GM12878 (cell line): ENCODE measurements around the gene TBPL2. TPM values are rescaled to one million over a fixed set of nuclear protein-coding genes. Genes with fewer than 3 reads are reported as not detected.

Source experiments
- ATAC-seq: fragments of 200-7000 bp; cut with Tn5 transposase; 3 replicates; pipeline ENCODE4 v1.9.1; 2020; ENCODE audit warnings: mild to moderate bottlenecking, moderate library complexity
- BruUV-seq: library from RNA; stranded (reverse); fragments of 400-500 nt; replicated peaks from 2 replicates; lab custom pipeline; 2021; lab: Mats Ljungman, UMichigan
- CTCF ChIA-PET: fragments of 300-600 bp; sonication (Branson Sonifier 250); formaldehyde crosslinking; extraction: SDS; loops from one replicate; lab custom pipeline; 2021; ENCODE audit warnings: inconsistent platforms; lab: Yijun Ruan, JAX
- POLR2A ChIA-PET: fragments of 350-600 bp; formaldehyde crosslinking; extraction: SDS; loops from one replicate; lab custom pipeline; 2021; ENCODE audit warnings: inconsistent platforms; lab: Charles Lee
- RAD21 ChIA-PET: fragments of 300-600 bp; sonication (Branson Sonifier 250); formaldehyde crosslinking; loops from one replicate; lab custom pipeline; 2023; ENCODE audit warnings: antibody characterized with exemption; ENCODE audit not compliant: unreplicated experiment; lab: Charles Lee
- SMC1A ChIA-PET: fragments of 300-600 bp; sonication (Branson Sonifier 250); formaldehyde crosslinking; loops from one replicate; lab custom pipeline; 2023; ENCODE audit not compliant: unreplicated experiment, uncharacterized antibody; lab: Charles Lee
- DNase-seq: peaks from one replicate; pipeline ENCODE4 v3.0.0-alpha.2; 2011; ENCODE audit warnings: low read depth, low spot score
- FAIRE-seq: peaks from 3 replicates; lab custom pipeline; 2011; peaks lifted over from hg19 to GRCh38; lab: Jason Lieb, UNC
- H2AFZ ChIP-seq: 2 replicates; pipeline ENCODE4 v1.6.0; 2011; ENCODE audit warnings: low read depth, low read length, control low read depth; ENCODE audit not compliant: control insufficient read depth
- H3K27ac ChIP-seq: 2 replicates; pipeline ENCODE4 v1.5.1; 2011; ENCODE audit warnings: control low read depth; ENCODE audit not compliant: control insufficient read depth, insufficient read depth
- H3K27me3 ChIP-seq, 2 experiments: replicated peaks in 1 of 2; 2 replicates each; pipeline versions ENCODE4 v1.6.0 to v1.6.1; 2011; ENCODE audit warnings: low read length in 1 of 2; ENCODE audit not compliant: control insufficient read depth in 2 of 2, insufficient read depth in 2 of 2
- H3K36me3 ChIP-seq, 2 experiments: 2 replicates each; pipeline ENCODE4 v1.5.1; 2011; ENCODE audit warnings: low read length in 1 of 2; ENCODE audit not compliant: control insufficient read depth in 2 of 2, insufficient read depth in 2 of 2
- H3K4me1 ChIP-seq: 2 replicates; pipeline ENCODE4 v1.6.1; 2011; ENCODE audit warnings: mild to moderate bottlenecking, low read length, moderate library complexity, mixed read lengths; ENCODE audit not compliant: control insufficient read depth, insufficient read depth
- H3K4me2 ChIP-seq: 2 replicates; pipeline ENCODE4 v1.6.0; 2011; ENCODE audit warnings: control low read depth; ENCODE audit not compliant: control insufficient read depth, insufficient read depth
- H3K4me3 ChIP-seq: fragments of 200-600 bp; sonication (generic); 2 replicates; pipeline ENCODE4 v1.5.1; 2016
- H3K79me2 ChIP-seq: 2 replicates; pipeline ENCODE4 v1.6.0; 2011; ENCODE audit warnings: low read length; ENCODE audit not compliant: control insufficient read depth, insufficient read depth
- H3K9ac ChIP-seq: 2 replicates; pipeline ENCODE4 v1.8.0; 2011; ENCODE audit warnings: low read length, control low read depth, mixed read lengths; ENCODE audit not compliant: control insufficient read depth, insufficient read depth
- H3K9me3 ChIP-seq: replicated peaks from 3 replicates; pipeline ENCODE4 v1.5.1; 2011; ENCODE audit warnings: mild to moderate bottlenecking, low read length; ENCODE audit not compliant: control insufficient read depth, insufficient read depth
- H4K20me1 ChIP-seq: 2 replicates; pipeline ENCODE4 v1.6.0; 2011; ENCODE audit not compliant: control insufficient read depth, insufficient read depth
- EGR1 ChIP-seq, 2 experiments: IDR thresholded peaks; 1 replicate in 1 of 2; 2 replicates in 1 of 2; pipeline ENCODE4 v1.6.1; 2011 to 2012; ENCODE audit warnings: low read depth in 2 of 2, low read length in 2 of 2, borderline replicate concordance in 1 of 2, mild to moderate bottlenecking in 1 of 2, moderate library complexity in 1 of 2
- EP300 ChIP-seq, 2 experiments: fragments of 150-350 bp in 1 of 2; IDR thresholded peaks; 2 replicates each; pipeline ENCODE4 v1.6.1; 2011 to 2012; ENCODE audit warnings: low read depth in 2 of 2, low read length in 2 of 2, borderline replicate concordance in 1 of 2, improper control_type of control experiment in 1 of 2, inconsistent platforms in 1 of 2; ENCODE audit not compliant: control insufficient read depth in 1 of 2
- IRF5 ChIP-seq: fragments of 450-650 bp; IDR thresholded peaks from 2 replicates; pipeline ENCODE4 v1.6.1; 2017; ENCODE audit warnings: borderline replicate concordance
- KAT2A ChIP-seq: conservative IDR thresholded peaks from 2 replicates; pipeline ENCODE4 v1.6.1; 2011; ENCODE audit warnings: low read depth, low read length; ENCODE audit not compliant: control insufficient read depth
- MYC ChIP-seq: IDR thresholded peaks from 2 replicates; pipeline ENCODE4 v1.6.1; 2011; ENCODE audit warnings: mild to moderate bottlenecking, low read length, moderate library complexity, inconsistent platforms; ENCODE audit not compliant: insufficient read depth, insufficient replicate concordance, insufficient read length, severe bottlenecking
- NFIC ChIP-seq: IDR thresholded peaks from 2 replicates; pipeline ENCODE4 v1.6.1; 2012; ENCODE audit warnings: low read depth, mild to moderate bottlenecking, inconsistent platforms, low read length, moderate library complexity
- NR2C2 ChIP-seq: IDR thresholded peaks from 2 replicates; pipeline ENCODE4 v1.6.1; 2011; ENCODE audit warnings: borderline replicate concordance, low read depth; ENCODE audit not compliant: control insufficient read depth, insufficient read length
- NR2F1 ChIP-seq: fragments of 450-650 bp; conservative IDR thresholded peaks from 2 replicates; pipeline ENCODE4 v1.6.1; 2017; ENCODE audit warnings: mild to moderate bottlenecking
- POLR2A ChIP-seq: IDR thresholded peaks from 2 replicates; pipeline ENCODE4 v1.6.1; 2011; ENCODE audit warnings: low read depth, mild to moderate bottlenecking, low read length
- POLR2AphosphoS2 ChIP-seq: IDR thresholded peaks from 2 replicates; pipeline ENCODE4 v1.6.1; 2011; ENCODE audit warnings: low read depth, mild to moderate bottlenecking, low read length, improper control_type of control experiment, moderate library complexity
- RAD21 ChIP-seq: IDR thresholded peaks from 2 replicates; pipeline ENCODE4 v1.6.1; 2011; ENCODE audit warnings: mild to moderate bottlenecking, low read depth, low read length, moderate library complexity; ENCODE audit not compliant: insufficient read depth
- RCOR1 ChIP-seq: conservative IDR thresholded peaks from 2 replicates; pipeline ENCODE4 v1.6.1; 2012; ENCODE audit warnings: low read depth, low read length, improper control_type of control experiment
- REST ChIP-seq: IDR thresholded peaks from 2 replicates; pipeline ENCODE4 v1.6.1; 2012; ENCODE audit warnings: mild to moderate bottlenecking, low read depth, low read length
- SMAD1 ChIP-seq: fragments of 450-650 bp; IDR thresholded peaks from 2 replicates; pipeline ENCODE4 v1.6.1; 2018; ENCODE audit warnings: mild to moderate bottlenecking, low read depth; ENCODE audit not compliant: partially characterized antibody
- SMC3 ChIP-seq: IDR thresholded peaks from 2 replicates; pipeline ENCODE4 v1.6.1; 2011; ENCODE audit warnings: low read length, improper control_type of control experiment, borderline replicate concordance
- STAT1 ChIP-seq: fragments of 450-650 bp; conservative IDR thresholded peaks from 2 replicates; pipeline ENCODE4 v1.6.1; 2014; ENCODE audit warnings: antibody characterized with exemption, mild to moderate bottlenecking
- USF1 ChIP-seq: IDR thresholded peaks from 2 replicates; pipeline ENCODE4 v1.6.1; 2011; ENCODE audit warnings: borderline replicate concordance, low read depth, mild to moderate bottlenecking, moderate library complexity, mixed read lengths, low read length; ENCODE audit not compliant: insufficient read depth; ENCODE audit errors: extremely low read length
- ZNF622 ChIP-seq: fragments of 450-650 bp; IDR thresholded peaks from 2 replicates; pipeline ENCODE4 v1.6.1; 2017; ENCODE audit warnings: mild to moderate bottlenecking, inconsistent platforms
- in situ Hi-C: fragments of 300-500 bp; cut with MboI; formaldehyde crosslinking; loops from 9 replicates; pipeline ENCODE4 v1.14.3; 2018; ENCODE audit warnings: mixed read lengths
- intact Hi-C: fragments of 100-400 bp; cut with micrococcal nuclease; formaldehyde crosslinking; loops from one replicate; pipeline ENCODE4 v1.14.2; 2022; ENCODE audit not compliant: unreplicated experiment
- polyA plus RNA-seq, 11 experiments: library from polyadenylated mRNA; depleted of rRNA in 4 of 11; unstranded in 6 of 11; stranded (reverse) in 5 of 11; fragments of >200 nt; fragmentation: Nextera tagmentation in 4 of 11; fragmentation: Illumina TruSeq in 1 of 11; extraction: Ambion mirVana in 4 of 11; extraction: Trizol in 1 of 11; gene quantifications; 1 replicate in 1 of 11; 2 replicates in 10 of 11; pipeline versions ENCODE4 v1.2.1 to v1.2.3, GENCODE V29; 2011 to 2016; ENCODE audit warnings: inconsistent platforms in 2 of 11, missing spikeins in 2 of 11, low read depth in 1 of 11
- total RNA-seq, 4 experiments: library from RNA; depleted of rRNA in 3 of 4; stranded (reverse); fragments of >200 nt in 3 of 4; fragmentation: Illumina TruSeq in 1 of 4; extraction: Trizol in 1 of 4; gene quantifications; 2 replicates each; pipeline versions ENCODE4 v1.2.1 to v1.2.3, GENCODE V29; 2013 to 2021

TBPL2 gene
- total and polyA plus RNA-seq, 10 of the 15 experiments (the other 5 are each of a cell fraction or from before 2014, with no cell fraction given): 0.41 TPM; not detected in 9

GRCh38 chr14:55389330-55389729 is 51.1 kb downstream of the TBPL2 start (continued):
- TF ChIP-seq REST (no peak), EP300 (IDR thresholded peaks at IDR 0.05; ENCODE audit: borderline replicate concordance in 1 of 2, control insufficient read depth in 1 of 2, low read depth in 2 of 2, low read length in 2 of 2) (no peak), RCOR1 (no peak), NR2F1 (no peak), USF1 (no peak)

- H3K4me1 ChIP-seq: no peaks in the 10 kb centered on the region
- H2AFZ ChIP-seq: no peak overlapping the region
- no peaks in the 10 kb centered on the region for H3K27me3 ChIP-seq
- POLR2A ChIA-PET: no interaction called here
- no peak for TF ChIP-seq NFIC
- TF ChIP-seq POLR2A: no peak
- TF ChIP-seq SMAD1: no peak
- no peak for TF ChIP-seq STAT1
- TF ChIP-seq MYC: no peak
- no peak for TF ChIP-seq EGR1 (IDR thresholded peaks at IDR 0.05; ENCODE audit: borderline replicate concordance in 1 of 2, low read depth in 2 of 2, low read length in 2 of 2)
- no peak for TF ChIP-seq IRF5
- TF ChIP-seq POLR2AphosphoS2: no peak
- TF ChIP-seq ZNF622: no peak
- TF ChIP-seq NR2C2: no peak
- no peak for TF ChIP-seq KAT2A
- TF ChIP-seq RAD21: no peak
- no peak for TF ChIP-seq RCOR1
- TF ChIP-seq SMC3: no peak
- in situ Hi-C loops (no loop called here), intact Hi-C loops (no loop called here)
- no peak for ATAC-seq
- H4K20me1 ChIP-seq: no peaks in the 10 kb centered on the region
- RAD21 ChIA-PET: no interaction called here
- H3K36me3 ChIP-seq: peaks cover 2 to 7% of the 10 kb centered on the region in 2 experiments; a peak in 3 of 4 replicates
- H3K9me3 ChIP-seq: no peaks in the 10 kb centered on the region
- H3K4me2 ChIP-seq: no peak overlapping the region
- CTCF ChIA-PET: interaction anchor here (1.2 kb wide), 1 partner anchor 118 kb away, joined by 6 read pairs; the partner anchor contains the start of gene FBXO34
- no peak for DNase-seq
- no TSS peak for BruUV-seq
- no peak overlapping the region for H3K27ac ChIP-seq
- no peak overlapping the region for H3K9ac ChIP-seq
- SMC1A ChIA-PET: interaction anchor here (0.7 kb wide), 1 partner anchor 23 kb away, joined by 3 read pairs; no protein-coding TSS in a partner anchor
- H3K4me3 ChIP-seq: no peak overlapping the region
- no peaks in the 10 kb centered on the region for H3K79me2 ChIP-seq
- FAIRE-seq: no peak
These were observed 52.3 kb downstream of the TBPL2 start for GRCh38 chr14:55388160-55388559.
